OCI-LY3 (cell line): ENCODE data around the gene CFAP410.

Source experiments
- CTCF ChIP-seq: fragments of 200-600, 300-600 bp; sonication (generic); IDR thresholded peaks from 2 replicates; pipeline ENCODE4 v1.5.1; 2014; ENCODE audit warnings: antibody characterized with exemption, low read length, low read depth
- EZH2phosphoT487 ChIP-seq: fragments of 200-600 bp; shearing (Covaris generic); IDR thresholded peaks from 2 replicates; pipeline ENCODE4 v1.6.1; 2018; ENCODE audit warnings: antibody characterized with exemption, mixed run types, low read depth

GRCh38 chr21:44329971-44330681 is 9.1 kb downstream of the CFAP410 start:
- TF ChIP-seq CTCF (no peak), EZH2phosphoT487 (no peak)
